ENCODE results near the gene CYTIP.

DNA sequence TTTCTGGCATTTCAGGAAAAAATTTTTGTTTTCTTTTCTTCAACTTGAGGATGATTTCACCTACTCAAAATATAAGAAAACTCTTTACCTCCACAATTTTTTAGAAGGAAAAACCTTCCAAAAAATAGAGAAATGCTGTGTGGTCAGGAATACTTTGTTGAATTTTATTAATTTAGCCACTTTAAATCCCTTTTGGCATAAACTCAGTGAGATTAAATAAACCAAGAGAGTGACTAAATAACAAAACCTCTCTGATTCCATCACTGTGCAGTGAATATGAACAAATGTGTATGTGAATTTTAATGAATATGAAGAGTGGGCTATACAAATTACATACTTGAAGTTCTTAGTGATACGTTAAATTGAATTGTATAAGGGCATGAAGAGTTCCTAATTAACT, 25.8 kb upstream of the CYTIP start:
- TF ChIP-seq, protein P1, sequence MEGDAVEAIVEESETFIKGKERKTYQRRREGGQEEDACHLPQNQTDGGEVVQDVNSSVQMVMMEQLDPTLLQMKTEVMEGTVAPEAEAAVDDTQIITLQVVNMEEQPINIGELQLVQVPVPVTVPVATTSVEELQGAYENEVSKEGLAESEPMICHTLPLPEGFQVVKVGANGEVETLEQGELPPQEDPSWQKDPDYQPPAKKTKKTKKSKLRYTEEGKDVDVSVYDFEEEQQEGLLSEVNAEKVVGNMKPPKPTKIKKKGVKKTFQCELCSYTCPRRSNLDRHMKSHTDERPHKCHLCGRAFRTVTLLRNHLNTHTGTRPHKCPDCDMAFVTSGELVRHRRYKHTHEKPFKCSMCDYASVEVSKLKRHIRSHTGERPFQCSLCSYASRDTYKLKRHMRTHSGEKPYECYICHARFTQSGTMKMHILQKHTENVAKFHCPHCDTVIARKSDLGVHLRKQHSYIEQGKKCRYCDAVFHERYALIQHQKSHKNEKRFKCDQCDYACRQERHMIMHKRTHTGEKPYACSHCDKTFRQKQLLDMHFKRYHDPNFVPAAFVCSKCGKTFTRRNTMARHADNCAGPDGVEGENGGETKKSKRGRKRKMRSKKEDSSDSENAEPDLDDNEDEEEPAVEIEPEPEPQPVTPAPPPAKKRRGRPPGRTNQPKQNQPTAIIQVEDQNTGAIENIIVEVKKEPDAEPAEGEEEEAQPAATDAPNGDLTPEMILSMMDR (IDR thresholded peaks at IDR 0.05 in 2 of 3, conservative IDR thresholded peaks at IDR 0.05 in 1 of 3; ENCODE audit: insufficient read depth in 2 of 3, low read depth in 1 of 3, low read length in 3 of 3) = no peak
- no peak for TF ChIP-seq CBFB (CRISPR knock-in tag; IDR thresholded peaks at IDR 0.05)
- TF ChIP-seq OTX1 (CRISPR knock-in tag; IDR thresholded peaks at IDR 0.05) = no peak
- no peak for TF ChIP-seq TRIM24 (IDR thresholded peaks at IDR 0.05)
- TF ChIP-seq CBX2 (IDR thresholded peaks at IDR 0.05; ENCODE audit: insufficient read depth, low read length, poor library complexity, severe bottlenecking) = no peak
- TF ChIP-seq ZNF696 (CRISPR knock-in tag; conservative IDR thresholded peaks at IDR 0.05) = no peak
- TF ChIP-seq ZNF324 (CRISPR knock-in tag; IDR thresholded peaks at IDR 0.05) = no peak
- TF ChIP-seq ZNF224 (CRISPR knock-in tag; IDR thresholded peaks at IDR 0.05) = no peak
- TF ChIP-seq SNRNP70 (optimal IDR thresholded peaks at IDR 0.05; ENCODE audit: low read depth, low read length) = no peak
- no peak for TF ChIP-seq NELFE (IDR thresholded peaks at IDR 0.05; ENCODE audit: insufficient read depth, insufficient read length)
- no peak for TF ChIP-seq SRF (CRISPR knock-in tag; IDR thresholded peaks at IDR 0.05)
